Upper lobe of right lung (tissue), 1 donor: ENCODE results near the gene EPB41L4B. TPM values are rescaled to one million over a fixed set of nuclear protein-coding genes. Genes with fewer than 3 reads are reported as not detected.

Experiments used
- ATAC-seq: fragments of 200-7000 bp; cut with Tn5 transposase; one replicate; pipeline ENCODE4 v1.9.1; 2020; ENCODE audit warnings: mild to moderate bottlenecking, moderate library complexity
- DNase-seq: peaks from one replicate; pipeline ENCODE4 v3.0.0-alpha.2; 2020
- H3K27ac ChIP-seq: fragments of 200-600 bp; one replicate; pipeline ENCODE4 v1.8.0; 2022
- H3K27me3 ChIP-seq: fragments of 200-600 bp; one replicate; pipeline ENCODE4 v1.8.0; 2022; ENCODE audit warnings: mild to moderate bottlenecking
- H3K36me3 ChIP-seq: fragments of 200-600 bp; one replicate; pipeline ENCODE4 v1.8.0; 2022
- H3K4me1 ChIP-seq: fragments of 200-600 bp; one replicate; pipeline ENCODE4 v1.8.0; 2022
- H3K4me3 ChIP-seq: fragments of 200-600 bp; one replicate; pipeline ENCODE4 v1.8.0; 2022; ENCODE audit warnings: mild to moderate bottlenecking
- H3K9me3 ChIP-seq: fragments of 200-600 bp; one replicate; pipeline ENCODE4 v1.8.0; 2022
- intact Hi-C: fragments of 100-400 bp; cut with DNase I; formaldehyde crosslinking; loops from one replicate; pipeline ENCODE4 v1.11.0; 2022
- total RNA-seq: library from RNA; stranded (reverse); fragmentation: NEBNext Ultra II Directional; extraction: Animal tissue kit (Norgen Biotek cat#: 25700); gene quantifications from one replicate; pipeline ENCODE4 v1.2.1, GENCODE V29; 2021
- TF ChIP-seq, protein P1 (sequence below): fragments of 200-600 bp; IDR thresholded peaks from one replicate; pipeline ENCODE4 v1.8.0; 2022; ENCODE audit warnings: antibody characterized with exemption
- donor health status: DM: no; HTN: yes; CAD: no; lungs with severe emphysema.

EPB41L4B gene
- total RNA-seq, 1 donor from 2014 or later = 10.1 TPM

- Histone ChIP-seq H3K4me3 (no peak overlapping the region), H3K27ac (no peak overlapping the region), H3K27me3 (no peaks in the 10 kb centered on the region), H3K36me3 (no peaks in the 10 kb centered on the region), H3K9me3 (no peaks in the 10 kb centered on the region), H3K4me1 (peaks cover 3% of the 10 kb centered on the region)
- ATAC-seq (no peak), DNase-seq (no peak)
- TF ChIP-seq, protein P1, sequence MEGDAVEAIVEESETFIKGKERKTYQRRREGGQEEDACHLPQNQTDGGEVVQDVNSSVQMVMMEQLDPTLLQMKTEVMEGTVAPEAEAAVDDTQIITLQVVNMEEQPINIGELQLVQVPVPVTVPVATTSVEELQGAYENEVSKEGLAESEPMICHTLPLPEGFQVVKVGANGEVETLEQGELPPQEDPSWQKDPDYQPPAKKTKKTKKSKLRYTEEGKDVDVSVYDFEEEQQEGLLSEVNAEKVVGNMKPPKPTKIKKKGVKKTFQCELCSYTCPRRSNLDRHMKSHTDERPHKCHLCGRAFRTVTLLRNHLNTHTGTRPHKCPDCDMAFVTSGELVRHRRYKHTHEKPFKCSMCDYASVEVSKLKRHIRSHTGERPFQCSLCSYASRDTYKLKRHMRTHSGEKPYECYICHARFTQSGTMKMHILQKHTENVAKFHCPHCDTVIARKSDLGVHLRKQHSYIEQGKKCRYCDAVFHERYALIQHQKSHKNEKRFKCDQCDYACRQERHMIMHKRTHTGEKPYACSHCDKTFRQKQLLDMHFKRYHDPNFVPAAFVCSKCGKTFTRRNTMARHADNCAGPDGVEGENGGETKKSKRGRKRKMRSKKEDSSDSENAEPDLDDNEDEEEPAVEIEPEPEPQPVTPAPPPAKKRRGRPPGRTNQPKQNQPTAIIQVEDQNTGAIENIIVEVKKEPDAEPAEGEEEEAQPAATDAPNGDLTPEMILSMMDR = no peak
- intact Hi-C loops = no loop called here
These were observed 15.6 kb upstream of the EPB41L4B start for GRCh38 chr9:109336409-109336808.

DNA sequence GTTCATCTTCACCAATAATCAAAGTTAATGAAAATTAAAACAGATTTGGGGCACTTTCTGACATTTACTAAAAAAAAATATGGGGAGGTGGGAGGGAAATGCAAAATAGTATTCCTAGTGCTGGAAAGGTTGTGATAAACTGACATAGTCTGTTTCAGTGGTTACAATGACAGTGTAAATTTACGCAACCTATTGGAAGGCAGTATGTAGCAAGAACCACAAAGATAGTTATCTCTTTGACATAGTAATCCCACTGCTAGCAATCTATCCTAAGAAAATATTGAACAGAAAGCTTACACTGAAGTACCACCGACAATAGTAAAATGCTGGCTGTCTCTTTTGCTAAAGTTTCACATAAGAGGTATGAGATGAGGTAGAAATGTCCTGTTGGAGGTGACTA is 15.1 kb upstream of the EPB41L4B start:
- Histone ChIP-seq H3K9me3 (no peaks in the 10 kb centered on the region), H3K4me3 (no peak overlapping the region), H3K27ac (no peak overlapping the region), H3K4me1 (peaks cover 3% of the 10 kb centered on the region), H3K27me3 (no peaks in the 10 kb centered on the region), H3K36me3 (no peaks in the 10 kb centered on the region)
- intact Hi-C loops = no loop called here
- no peak for ATAC-seq
- DNase-seq = no peak
- TF ChIP-seq, protein P1 = no peak

- TF ChIP-seq, protein P1 = no peak
- H3K27me3 ChIP-seq = no peaks in the 10 kb centered on the region
- intact Hi-C loops = no loop called here
- H3K4me1 ChIP-seq = peaks cover 3% of the 10 kb centered on the region
- H3K27ac ChIP-seq = no peak overlapping the region
- ATAC-seq = no peak
- no peak overlapping the region for H3K4me3 ChIP-seq
- no peaks in the 10 kb centered on the region for H3K36me3 ChIP-seq
- no peak for DNase-seq
- H3K9me3 ChIP-seq = no peaks in the 10 kb centered on the region
These were observed 14.3 kb upstream of the EPB41L4B start for GRCh38 chr9:109335121-109335520.

DNA sequence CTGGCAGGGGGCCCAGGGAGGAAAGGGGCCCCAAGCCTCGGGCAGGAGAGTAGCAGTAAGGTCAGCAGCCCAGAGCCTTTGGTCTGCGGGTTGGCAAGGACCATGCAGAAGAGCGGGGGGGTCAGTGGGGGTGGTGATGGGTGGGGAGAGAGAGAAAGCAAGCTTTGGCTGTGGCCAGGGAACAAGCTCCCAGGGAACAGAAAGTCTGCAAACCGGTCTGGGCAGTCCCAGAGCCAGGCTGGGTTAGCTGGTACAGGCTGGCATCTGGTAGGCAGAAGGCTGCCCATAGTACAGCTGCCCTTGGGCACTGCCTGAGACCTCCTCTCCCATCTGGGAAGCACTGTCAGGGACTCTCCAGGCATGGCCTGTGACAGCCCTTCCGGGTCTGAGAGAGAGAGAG is 10.5 kb upstream of the EPB41L4B start:
- intact Hi-C loops = no loop called here
- no peaks in the 10 kb centered on the region for H3K27me3 ChIP-seq
- H3K27ac ChIP-seq = no peak overlapping the region
- peak; percentile 93 for DNase-seq
- H3K4me3 ChIP-seq = no peak overlapping the region
- peak; percentile 93 for ATAC-seq
- peaks cover 11% of the 10 kb centered on the region for H3K4me1 ChIP-seq
- TF ChIP-seq, protein P1 = no peak
- no peaks in the 10 kb centered on the region for H3K36me3 ChIP-seq
- no peaks in the 10 kb centered on the region for H3K9me3 ChIP-seq

DNA sequence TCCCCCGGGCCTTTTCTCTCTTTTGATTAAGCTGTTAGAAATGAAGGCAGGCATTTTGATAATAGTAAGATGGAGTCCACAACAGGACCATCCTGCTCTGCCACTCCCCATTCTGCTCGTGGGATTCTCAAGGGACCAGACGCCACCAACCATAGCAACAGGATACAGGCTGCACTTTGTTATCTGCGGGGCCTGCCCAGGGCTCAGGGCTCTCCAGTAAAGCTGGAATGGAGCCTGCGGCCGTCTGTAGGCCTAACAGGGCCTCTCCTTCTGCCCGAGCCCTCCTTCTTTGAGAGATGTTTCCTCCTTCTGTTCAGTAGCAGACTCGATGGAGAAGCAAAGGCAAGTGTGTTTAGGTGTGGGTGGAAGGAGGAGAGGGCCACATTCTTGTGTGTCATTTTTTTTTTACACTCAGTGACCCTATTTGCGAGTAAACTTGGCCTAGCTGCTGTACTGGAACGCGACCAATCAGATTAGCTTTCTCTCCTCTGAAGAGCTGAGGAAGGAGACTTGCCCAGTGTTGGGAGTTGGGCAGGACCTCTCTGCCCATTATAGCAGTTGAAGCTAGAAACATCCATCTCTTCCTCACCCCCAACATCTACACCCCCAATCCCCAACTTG is 8.9 kb upstream of the EPB41L4B start:
- no peaks in the 10 kb centered on the region for H3K27me3 ChIP-seq
- DNase-seq = no peak
- peaks cover 11% of the 10 kb centered on the region for H3K4me1 ChIP-seq
- intact Hi-C loops = no loop called here
- H3K27ac ChIP-seq = peak overlapping the region; percentile 70
- TF ChIP-seq, protein P1 = no peak
- ATAC-seq = peak; percentile 54
- H3K36me3 ChIP-seq = no peaks in the 10 kb centered on the region
- H3K9me3 ChIP-seq = no peaks in the 10 kb centered on the region
- no peak overlapping the region for H3K4me3 ChIP-seq
